Glutamatergic neuron (in vitro differentiated cells): Measurements from ENCODE around the gene NEO1. TPM values are rescaled to one million over a fixed set of nuclear protein-coding genes. Genes with fewer than 3 reads are reported as not detected.

Experiments
- DNase-seq: peaks from one replicate; pipeline ENCODE4 v3.0.0; 2022
- H3K27ac Mint-ChIP-seq: one replicate; pipeline ENCODE4 v1.8.0; 2020; ENCODE audit warnings: mild to moderate bottlenecking, mixed read lengths, inconsistent platforms; ENCODE audit not compliant: unreplicated experiment
- H3K27me3 Mint-ChIP-seq: one replicate; pipeline ENCODE4 v1.8.0; 2020; ENCODE audit warnings: mild to moderate bottlenecking, moderate library complexity, mixed read lengths, inconsistent platforms; ENCODE audit not compliant: unreplicated experiment
- H3K36me3 Mint-ChIP-seq: one replicate; pipeline ENCODE4 v1.8.0; 2020; ENCODE audit warnings: mild to moderate bottlenecking, mixed read lengths, inconsistent platforms; ENCODE audit not compliant: unreplicated experiment
- H3K4me1 Mint-ChIP-seq: one replicate; pipeline ENCODE4 v1.8.0; 2020; ENCODE audit warnings: mild to moderate bottlenecking, low read depth, mixed read lengths, inconsistent platforms; ENCODE audit not compliant: unreplicated experiment
- H3K4me3 Mint-ChIP-seq: one replicate; pipeline ENCODE4 v1.8.0; 2020; ENCODE audit warnings: mild to moderate bottlenecking, mixed read lengths, inconsistent platforms; ENCODE audit not compliant: unreplicated experiment
- H3K9me3 Mint-ChIP-seq: one replicate; pipeline ENCODE4 v1.8.0; 2020; ENCODE audit warnings: mild to moderate bottlenecking, moderate library complexity, mixed read lengths, inconsistent platforms; ENCODE audit not compliant: unreplicated experiment
- CTCF ChIP-seq: fragments of 200-600 bp; sonication (generic); IDR thresholded peaks from one replicate; pipeline ENCODE4 v1.5.0; 2021; ENCODE audit not compliant: partially characterized antibody, unreplicated experiment
- total RNA-seq: library from RNA; stranded (reverse); fragmentation: NEBNext Ultra II Directional; extraction: Animal tissue kit (Norgen Biotek cat#: 25700); gene quantifications from one replicate; pipeline ENCODE4 v1.2.1, GENCODE V29; 2021; ENCODE audit not compliant: unreplicated experiment

NEO1 gene
- total RNA-seq, 1 donor from 2014 or later = 157 TPM

GRCh38 chr15:73254598-73254997 lies 202.3 kb downstream of the NEO1 start:
- Mint-ChIP-seq H3K27ac (no peak overlapping the region), H3K9me3 (no peaks in the 10 kb centered on the region), H3K4me1 (peaks cover 1% of the 10 kb centered on the region), H3K27me3 (no peaks in the 10 kb centered on the region), H3K36me3 (no peaks in the 10 kb centered on the region), H3K4me3 (no peak overlapping the region)
- no peak for TF ChIP-seq CTCF
- DNase-seq = no peak

GRCh38 chr15:73258271-73259108 lies 206.2 kb downstream of the NEO1 start:
- no peaks in the 10 kb centered on the region for H3K36me3 Mint-ChIP-seq
- H3K4me3 Mint-ChIP-seq = no peak overlapping the region
- no peak overlapping the region for H3K27ac Mint-ChIP-seq
- H3K9me3 Mint-ChIP-seq = no peaks in the 10 kb centered on the region
- H3K27me3 Mint-ChIP-seq = no peaks in the 10 kb centered on the region
- no peaks in the 10 kb centered on the region for H3K4me1 Mint-ChIP-seq
- no peak for DNase-seq
- TF ChIP-seq CTCF = no peak

DNA sequence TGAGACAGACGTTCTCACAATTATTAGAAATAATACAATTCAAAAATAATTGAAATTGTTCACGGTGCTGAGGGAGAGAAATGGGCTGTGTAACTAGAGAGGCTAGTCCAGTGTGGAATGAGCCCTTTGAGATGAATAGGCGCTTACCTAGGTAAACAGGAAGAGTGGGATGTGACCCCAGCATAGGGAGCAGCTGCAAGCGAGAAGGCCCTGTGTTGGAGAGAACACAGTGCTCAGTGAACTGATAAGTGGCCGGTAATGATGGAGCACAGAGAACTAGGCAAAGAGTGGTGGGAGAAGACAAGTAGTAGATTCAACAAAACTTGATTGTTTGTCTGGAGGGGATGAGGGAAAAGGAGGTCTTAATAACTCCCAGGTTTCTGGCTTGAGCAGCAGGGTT lies 212.6 kb downstream of the NEO1 start:
- no peak for TF ChIP-seq CTCF
- Mint-ChIP-seq H3K4me3 (no peak overlapping the region), H3K36me3 (no peaks in the 10 kb centered on the region), H3K27ac (no peak overlapping the region), H3K4me1 (no peaks in the 10 kb centered on the region), H3K27me3 (peaks cover 2% of the 10 kb centered on the region), H3K9me3 (peaks cover 2% of the 10 kb centered on the region)
- DNase-seq = no peak

GRCh38 chr15:73265536-73266153 lies 213.4 kb downstream of the NEO1 start:
- H3K9me3 Mint-ChIP-seq = peaks cover 2% of the 10 kb centered on the region
- no peaks in the 10 kb centered on the region for H3K36me3 Mint-ChIP-seq
- no peaks in the 10 kb centered on the region for H3K4me1 Mint-ChIP-seq
- H3K4me3 Mint-ChIP-seq = no peak overlapping the region
- peak; percentile 74 for TF ChIP-seq CTCF
- H3K27me3 Mint-ChIP-seq = peaks cover 2% of the 10 kb centered on the region
- peak; percentile 64 for DNase-seq
- H3K27ac Mint-ChIP-seq = no peak overlapping the region

DNA sequence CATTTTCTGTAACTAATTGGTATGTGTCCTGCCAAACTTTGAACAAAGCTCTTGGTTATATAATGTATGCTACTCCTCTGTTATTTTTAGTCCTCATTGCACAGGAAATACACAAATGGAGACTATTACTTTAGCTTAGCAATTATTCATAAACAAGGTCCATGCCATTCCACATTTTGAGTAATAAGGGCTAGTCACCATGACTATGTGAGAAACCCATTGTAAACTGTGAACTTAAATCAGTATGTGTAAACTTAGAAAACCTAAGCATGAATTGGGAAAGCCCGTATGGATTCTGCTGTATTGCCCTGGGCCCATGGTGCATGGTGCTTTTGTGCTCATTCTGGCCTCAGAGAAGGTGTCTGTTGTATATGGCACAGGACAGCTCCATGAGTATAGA lies 216.2 kb downstream of the NEO1 start:
- Mint-ChIP-seq H3K36me3 (no peaks in the 10 kb centered on the region), H3K27ac (no peak overlapping the region), H3K4me1 (no peaks in the 10 kb centered on the region), H3K9me3 (peaks cover 2% of the 10 kb centered on the region), H3K4me3 (no peak overlapping the region), H3K27me3 (peaks cover 2% of the 10 kb centered on the region)
- no peak for DNase-seq
- no peak for TF ChIP-seq CTCF
